GM19043 (cell line): ENCODE measurements around the gene UGT1A5.

ENCODE experiments used
- ATAC-seq: cut with Tn5 transposase; IDR thresholded peaks from one replicate; pipeline ENCODE4 v1.9.1; 2021; ENCODE audit warnings: low read depth; ENCODE audit not compliant: unreplicated experiment

UGT1A5 gene

DNA sequence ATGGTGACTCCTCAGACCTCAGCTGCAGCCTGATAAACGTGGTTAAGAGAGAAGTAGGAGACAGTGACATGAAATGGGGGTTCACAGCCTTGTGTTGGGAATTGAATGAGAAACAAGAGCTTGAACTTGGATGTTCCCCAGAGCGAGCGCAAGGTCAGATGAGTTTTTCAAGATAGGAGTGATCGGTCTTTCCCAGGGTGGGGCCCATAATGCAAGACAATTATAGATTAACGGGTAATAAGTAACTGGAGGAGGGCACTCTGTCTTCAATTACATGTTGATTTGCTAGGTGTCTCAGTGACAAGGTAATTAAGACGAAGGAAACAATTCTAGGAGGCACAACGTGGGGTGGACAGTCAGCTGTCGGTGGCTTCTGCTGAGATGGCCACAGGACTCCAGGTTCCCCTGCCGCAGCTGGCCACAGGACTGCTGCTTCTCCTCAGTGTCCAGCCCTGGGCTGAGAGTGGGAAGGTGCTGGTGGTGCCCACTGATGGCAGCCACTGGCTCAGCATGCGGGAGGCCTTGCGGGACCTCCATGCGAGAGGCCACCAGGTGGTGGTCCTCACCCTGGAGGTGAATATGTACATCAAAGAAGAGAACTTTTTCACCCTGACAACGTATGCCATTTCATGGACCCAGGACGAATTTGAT lies at the start of gene UGT1A5:
TSS of gene UGT1A5 (plus strand) at position 297 of the 651 bp plus-strand sequence. CDS start at position 382, 85 bp downstream.
- no peak for ATAC-seq

DNA sequence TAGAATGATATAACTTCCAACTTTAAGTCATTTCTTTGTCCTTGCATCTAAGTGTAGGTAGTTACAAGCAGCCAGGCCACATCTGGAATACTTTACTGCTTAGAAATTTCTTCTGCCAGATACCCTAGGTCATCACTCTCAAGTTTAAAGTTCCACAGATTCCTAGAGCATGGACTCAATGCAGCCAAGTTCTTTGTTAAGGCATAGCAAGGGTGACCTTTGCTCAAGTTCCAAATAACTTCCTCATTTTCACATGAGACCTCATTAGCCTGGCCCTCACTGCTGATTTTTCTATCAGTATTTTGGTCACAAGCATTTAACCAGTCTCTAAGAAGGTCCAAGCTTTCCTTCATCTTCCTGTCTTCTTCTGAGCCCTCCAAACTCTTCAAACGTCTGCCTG lies 48.8 kb upstream of the UGT1A5 start:
- ATAC-seq: no peak

DNA sequence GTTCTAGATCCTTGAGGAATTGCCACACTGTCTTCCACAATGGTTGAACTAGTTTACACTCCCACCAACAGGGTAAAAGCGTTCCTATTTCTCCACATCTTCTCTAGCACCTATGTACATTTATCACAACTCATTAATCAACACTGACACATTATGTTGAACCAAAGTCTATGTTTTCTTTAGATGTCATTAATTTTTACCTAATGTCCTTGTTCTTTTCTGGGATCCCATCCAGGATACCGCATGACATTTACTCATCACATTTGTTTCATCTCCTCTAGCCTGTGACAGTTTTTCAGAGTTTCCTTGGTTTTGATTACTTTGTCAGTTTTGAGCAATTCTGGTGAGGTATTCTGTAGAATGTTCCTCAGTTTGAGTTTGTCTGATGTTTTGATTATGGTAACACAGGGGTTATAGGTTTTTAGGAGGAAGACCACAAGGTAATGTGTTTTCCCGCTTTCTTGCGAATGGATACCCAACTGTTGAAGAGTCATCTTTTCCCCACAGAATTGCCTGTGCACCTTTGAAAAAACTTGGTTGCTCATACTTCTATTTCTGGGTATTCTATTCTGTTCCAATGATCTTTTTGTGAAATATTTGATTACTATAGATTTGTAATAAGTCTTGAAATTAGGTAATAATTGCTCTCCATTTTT lies 44.0 kb upstream of the UGT1A5 start:
- no peak for ATAC-seq

DNA sequence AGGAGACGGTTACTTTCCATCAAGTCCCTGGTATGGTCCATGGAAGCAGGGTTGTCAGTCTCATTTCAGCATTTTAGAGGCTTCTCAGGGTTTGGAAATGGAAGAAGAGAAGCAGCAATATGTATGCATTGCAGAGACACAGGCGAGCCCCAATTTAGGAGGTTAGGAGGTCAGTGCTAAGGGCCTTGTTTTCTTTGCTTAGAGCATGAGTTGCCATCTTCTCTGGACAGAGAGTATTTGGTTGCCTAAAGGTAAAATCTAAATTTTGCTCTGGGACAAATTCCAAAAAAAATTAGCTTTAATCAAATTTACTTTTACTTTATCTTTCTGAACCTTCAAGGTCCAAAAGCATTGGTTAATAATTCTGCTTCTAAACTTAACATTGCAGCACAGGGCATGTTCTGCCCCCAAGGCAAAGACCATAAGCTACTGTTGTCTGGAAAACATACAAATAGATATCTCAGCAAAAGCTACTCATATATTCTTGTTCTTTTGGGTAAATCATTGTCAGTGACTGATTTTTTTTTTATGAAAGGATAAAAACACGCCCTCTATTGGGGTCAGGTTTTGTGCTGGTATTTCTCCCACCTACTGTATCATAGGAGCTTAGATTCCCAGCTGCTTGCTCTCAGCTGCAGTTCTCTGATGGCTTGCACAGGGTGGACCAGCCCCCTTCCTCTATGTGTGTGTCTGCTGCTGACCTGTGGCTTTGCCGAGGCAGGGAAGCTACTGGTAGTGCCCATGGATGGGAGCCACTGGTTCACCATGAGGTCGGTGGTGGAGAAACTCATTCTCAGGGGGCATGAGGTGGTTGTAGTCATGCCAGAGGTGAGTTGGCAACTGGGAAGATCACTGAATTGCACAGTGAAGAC lies 41.2 kb upstream of the UGT1A5 start, which contains the start of gene UGT1A9:
TSS of gene UGT1A9 (plus strand) at position 609 of the 872 bp plus-strand sequence. CDS start at position 646, 37 bp downstream.
- ATAC-seq: no peak

DNA sequence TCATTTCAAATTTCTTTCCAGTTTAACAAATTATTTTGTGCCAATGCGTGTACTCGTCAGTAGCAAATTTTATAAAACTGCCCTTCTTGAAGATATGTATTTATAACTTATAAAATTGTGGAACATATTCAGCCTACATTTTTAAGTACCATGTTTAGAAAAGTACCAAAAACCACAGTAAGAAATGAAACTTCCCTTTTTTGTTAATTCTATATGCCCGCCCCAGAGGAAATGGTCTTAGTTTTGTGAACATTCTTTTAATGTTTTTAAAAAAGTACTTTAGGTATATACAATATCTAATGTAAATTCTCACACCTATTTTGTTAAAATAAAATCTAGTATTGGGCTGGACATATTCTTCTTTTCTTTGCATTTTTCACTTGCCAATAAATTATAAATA lies 39.8 kb upstream of the UGT1A5 start:
- ATAC-seq: no peak

DNA sequence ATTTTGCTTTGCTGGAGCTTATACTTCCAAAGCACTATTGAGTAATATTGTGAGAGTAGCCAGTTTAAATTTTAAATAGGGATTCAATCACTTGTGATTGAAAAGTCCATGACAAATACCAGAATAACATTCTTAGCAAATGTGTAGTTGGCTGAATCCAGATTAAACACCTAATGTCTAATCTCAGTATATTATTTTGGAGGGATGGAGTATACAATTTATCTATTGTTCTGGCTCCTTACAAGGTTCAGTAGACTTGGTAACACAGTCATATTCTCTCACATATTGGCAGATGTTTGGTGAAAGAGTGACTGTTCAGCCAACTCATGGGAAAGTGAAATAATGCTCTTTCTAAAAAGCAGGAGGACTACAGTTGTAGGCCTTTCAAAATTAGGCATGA lies 38.8 kb upstream of the UGT1A5 start:
- ATAC-seq: no peak

DNA sequence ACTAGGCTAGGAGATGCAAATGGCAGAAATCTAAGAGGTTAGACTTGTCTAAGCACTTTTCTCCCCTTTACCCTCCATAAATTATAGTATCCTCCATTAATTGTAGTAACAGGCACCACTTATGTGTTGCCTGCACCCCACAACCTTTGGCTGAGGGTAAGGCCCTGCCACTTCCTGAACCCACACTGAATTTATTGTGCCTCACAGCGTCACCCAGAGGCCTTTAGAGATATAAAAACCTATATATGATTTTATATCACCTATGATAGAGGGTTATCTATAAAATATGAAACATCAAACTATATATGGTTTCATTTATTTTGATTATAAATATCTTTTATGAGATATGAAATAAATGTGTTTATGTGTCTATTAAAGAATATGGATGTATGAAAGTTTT lies 38.4 kb upstream of the UGT1A5 start:
- ATAC-seq: no peak

DNA sequence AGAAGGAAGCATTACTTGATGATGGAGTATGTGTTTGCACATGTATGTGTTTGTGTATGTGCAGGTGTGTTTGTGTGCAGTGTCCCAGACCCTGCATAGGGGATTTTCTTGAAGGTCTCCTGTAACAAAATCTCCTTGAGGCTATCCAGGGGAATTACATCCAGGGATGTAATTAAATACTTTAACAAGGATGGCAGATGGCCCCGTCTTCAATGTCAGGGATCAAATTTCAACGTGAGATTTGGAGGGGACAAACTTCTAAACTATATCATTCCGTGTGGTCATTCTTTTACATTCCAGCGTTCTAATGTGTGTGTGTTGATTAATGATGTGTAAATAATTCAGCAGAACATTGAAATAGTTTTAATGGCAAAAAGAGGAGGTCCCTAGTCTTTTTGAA lies 37.7 kb upstream of the UGT1A5 start:
- ATAC-seq: no peak

DNA sequence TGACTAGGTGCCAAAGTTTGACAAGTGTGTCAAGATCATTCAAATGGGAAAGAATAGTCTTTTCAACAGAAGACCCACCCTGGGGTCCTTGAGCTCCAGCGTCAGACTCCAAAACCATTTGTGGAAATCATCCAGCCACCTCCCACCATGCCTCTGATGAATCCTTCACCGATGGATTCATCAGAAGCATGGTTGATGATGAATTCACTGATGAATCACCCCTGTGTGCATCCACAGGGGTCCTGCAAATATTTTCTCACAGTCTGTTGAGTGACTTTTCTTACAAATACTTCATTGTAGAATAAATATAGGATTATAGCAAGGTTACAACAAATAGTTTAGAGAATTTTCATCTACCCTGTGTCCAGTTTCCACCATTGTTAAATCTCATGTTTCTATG lies 36.7 kb upstream of the UGT1A5 start:
- no peak for ATAC-seq

DNA sequence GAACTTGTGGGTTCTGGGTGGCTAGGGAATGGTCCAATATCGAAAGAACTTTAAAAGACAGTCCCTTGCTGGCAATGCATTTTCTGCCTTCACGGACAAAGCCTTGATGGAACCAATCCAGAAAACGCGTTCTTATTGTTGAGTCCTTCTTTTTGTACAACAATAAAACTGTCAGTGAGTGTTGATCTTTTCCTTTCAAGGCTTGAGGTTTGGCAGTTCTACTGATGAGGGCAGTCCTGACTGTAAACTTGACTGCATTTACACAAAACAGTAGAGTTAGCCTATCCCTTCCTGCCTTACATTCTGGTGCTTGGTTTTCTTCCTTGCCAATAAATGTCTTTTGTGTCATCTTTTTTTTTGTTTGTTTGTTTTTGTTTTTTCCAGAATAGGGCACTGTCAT lies 33.5 kb upstream of the UGT1A5 start:
- no peak for ATAC-seq

DNA sequence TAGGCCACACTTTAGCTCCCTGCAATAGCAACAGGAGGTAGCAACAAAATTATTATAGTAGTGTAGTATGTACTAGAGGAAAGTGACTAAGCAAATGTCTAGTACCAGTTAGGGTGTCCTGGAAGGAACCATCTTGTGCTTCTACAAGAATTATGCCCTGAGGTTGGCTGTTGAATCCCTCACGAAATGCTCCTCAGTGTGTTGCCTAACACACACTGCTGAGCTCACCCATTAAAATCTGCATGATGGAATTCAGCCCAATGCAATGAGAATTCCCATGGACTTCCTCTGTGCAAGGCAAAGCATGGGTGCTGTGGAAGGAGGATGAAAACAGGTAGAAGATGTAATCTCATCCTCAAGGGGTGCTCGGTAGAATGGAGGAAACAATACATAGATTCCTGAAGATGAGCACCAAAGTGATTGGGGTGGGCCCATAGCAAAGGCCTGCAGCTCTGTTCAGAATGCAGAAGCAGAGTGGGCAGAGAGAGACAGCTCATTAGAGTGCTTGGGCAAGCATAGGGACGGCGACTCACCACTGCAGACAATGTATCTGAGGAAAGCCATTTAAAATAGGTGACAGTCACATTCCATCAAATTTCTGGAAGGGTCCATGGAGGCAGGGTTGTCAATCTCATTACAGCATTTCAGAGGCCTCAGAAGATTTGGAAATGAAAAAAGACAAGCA lies 32.2 kb upstream of the UGT1A5 start:
- ATAC-seq: no peak

DNA sequence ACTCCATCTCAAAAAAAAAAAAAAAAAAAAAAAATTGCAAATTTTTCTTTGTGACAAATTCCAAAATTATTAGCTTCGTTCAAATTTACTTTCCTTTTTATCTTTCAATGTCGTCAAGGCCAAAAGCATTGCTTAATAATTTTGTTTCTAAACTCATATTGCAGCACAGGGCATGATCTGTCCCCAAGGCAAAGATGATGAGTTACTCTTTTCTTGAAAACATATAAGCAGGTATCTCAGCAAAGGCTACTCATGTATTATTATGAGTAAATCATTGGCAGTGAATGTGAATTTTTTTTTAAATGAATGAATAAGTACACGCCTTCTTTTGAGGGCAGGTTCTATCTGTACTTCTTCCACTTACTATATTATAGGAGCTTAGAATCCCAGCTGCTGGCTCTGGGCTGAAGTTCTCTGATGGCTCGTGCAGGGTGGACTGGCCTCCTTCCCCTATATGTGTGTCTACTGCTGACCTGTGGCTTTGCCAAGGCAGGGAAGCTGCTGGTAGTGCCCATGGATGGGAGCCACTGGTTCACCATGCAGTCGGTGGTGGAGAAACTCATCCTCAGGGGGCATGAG lies 31.1 kb upstream of the UGT1A5 start, which contains the start of gene UGT1A7:
TSS of gene UGT1A7 (plus strand) at position 381 of the 579 bp plus-strand sequence. CDS start at position 418, 37 bp downstream.
- no peak for ATAC-seq

DNA sequence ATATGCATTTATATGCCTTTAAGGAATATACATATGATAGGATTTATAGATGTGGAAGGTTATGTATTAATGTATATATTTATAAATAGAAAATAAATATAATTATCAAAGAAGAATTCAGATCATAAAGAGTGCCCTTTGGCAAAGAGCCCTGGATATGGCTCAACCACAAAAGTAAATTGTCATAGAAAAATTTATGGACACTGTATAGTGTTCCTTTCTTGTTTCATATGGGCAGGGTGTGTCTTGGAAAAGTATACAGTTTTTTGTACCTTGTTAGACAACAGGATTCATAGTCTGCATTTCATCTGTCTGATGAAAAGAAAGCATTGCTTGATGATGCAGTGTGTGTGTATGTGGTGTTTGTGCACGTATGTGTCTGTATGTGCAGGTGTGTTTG lies 28.1 kb upstream of the UGT1A5 start:
- no peak for ATAC-seq

DNA sequence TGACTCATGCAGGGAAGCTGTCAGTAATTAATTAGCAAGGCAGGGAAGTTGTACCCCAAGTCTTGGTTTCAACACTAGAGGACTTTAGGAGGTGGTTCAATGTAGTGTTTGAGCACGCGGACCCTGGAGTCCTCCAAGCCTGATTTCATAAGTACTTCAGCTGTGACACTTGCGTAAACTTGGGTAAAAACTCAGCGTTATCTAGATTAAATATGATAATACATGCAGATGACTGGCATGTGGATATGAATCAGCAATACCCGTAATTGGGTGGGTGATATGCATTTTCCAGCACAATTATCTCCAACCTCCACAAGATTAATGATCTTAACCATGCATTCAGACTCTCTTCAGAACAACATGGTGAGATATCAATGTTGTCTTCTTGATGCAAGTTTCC lies 25.8 kb upstream of the UGT1A5 start:
- no peak for ATAC-seq

DNA sequence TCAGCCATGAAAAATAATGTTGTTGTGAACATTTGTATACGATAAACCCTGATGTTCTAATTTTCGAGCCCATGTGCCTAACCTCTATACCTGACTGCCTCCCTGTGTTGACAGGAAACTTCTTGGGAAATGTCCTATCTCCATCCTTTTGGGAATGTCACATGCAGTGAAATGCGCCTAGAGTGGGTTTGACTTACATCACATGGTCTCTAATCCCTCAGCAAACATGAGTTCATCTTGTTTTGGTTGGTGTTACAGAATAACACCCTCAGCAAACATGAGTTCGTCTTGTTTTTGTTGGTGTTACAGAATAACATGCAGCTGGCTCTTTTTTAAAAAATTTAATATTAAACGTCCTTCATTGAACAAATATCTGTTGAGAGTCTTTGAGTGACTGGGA lies 24.4 kb upstream of the UGT1A5 start:
- no peak for ATAC-seq

DNA sequence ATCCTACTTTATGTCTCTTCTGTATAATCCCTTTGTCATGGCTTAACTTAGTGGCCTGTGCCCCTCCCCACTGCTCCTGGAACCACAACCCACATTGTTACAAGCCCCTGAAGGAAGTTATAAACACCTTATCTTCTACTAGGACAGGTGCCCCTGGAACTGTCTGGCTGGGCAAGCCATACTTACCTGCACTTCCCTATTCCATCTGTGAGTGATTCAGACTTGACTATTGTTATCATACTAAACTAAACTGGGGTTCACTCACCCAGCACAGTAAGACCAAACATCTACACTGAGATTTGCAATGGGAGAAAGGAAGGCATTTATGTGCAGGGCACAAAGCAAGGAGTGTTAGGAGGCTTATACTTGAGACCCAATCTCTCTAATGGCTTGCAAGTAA lies 23.7 kb upstream of the UGT1A5 start:
- no peak for ATAC-seq

DNA sequence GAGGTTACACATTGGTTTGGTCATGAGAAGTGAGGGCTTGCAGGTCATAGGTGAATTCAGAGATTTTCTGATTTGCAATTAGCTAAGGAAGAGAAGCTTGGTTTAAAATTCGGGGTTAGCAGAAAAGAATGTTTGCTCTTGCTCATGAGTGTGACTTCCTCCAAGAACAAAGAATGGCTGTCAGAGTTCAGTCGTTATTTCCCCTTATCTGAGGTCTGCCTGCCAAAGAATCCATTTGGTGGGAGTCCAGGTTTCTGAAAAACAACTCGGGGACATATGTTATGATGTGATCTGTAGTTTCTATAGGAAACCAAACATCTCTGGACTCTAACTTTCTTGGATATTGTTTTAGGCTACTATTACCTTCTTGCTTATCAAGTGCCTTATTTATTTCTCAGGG lies 23.2 kb upstream of the UGT1A5 start:
- no peak for ATAC-seq

DNA sequence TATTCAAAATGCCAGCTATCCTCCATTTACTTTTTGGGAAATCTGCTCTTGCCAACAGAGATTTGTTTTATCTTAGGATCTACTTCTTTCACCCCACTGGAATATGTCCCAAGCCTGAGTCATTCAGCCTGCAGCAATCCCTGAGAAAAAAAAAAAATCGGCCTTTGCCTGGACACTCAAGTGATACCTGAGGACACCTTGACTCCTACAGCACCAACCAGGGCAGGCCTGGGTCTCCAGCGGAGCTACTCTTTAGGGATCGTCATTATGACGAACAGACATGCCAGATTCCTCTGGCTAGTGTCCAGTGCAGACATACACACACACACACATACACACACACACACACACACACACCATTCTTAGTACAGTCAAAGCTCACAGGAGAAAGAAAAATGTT lies 22.3 kb upstream of the UGT1A5 start:
- no peak for ATAC-seq

DNA sequence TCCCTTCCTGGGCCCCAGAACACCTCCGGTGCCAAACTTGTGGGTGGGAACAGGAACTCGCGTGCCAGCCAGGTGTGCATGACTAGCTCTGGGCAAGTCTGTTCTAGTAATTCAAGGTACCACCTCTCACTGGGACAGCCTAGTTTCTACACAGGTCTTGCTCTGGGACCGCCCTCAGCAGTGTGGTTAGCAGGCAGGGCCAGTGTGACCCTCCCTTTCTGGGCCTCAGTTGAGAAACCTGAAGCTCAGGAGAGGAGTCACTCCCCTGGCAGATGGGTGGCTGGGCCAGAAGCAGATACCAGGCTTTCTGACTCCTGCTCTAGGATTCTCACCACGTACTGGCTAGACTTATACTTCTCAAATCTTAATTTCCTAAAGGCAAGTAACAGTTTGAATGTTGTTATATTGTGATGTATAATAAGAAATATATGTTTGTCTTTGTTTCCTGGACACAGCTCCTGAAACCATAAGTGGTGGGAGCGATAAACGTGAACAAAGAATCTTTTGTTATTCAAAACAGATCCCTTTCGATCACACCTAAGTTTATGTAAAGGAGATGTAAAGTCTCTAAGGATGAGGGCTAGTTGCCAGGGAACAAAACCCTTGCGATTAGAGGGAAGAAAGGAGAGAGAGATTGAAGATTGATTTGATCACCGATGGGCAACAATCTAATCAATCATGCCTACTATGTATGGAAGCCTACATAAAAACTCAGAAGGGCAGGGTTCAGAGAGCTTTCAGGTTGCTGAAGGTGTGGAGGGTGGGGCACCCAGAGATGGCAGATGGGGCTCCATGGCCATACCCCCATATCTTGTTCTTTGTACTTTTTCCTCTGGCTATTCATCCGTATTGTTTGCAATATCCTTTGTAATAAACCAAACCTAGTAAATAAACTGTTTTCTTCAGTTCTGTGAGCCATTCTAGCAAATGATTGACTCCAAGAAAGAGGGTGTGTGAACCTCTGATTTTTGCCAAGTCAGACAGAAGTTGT lies 21.0 kb upstream of the UGT1A5 start:
- no peak for ATAC-seq
